ENCODE measurements around the gene VARS2. TPM values are rescaled to one million over a fixed set of nuclear protein-coding genes. Genes with fewer than 3 reads are reported as not detected.

The VARS2 gene
- total RNA-seq, 4 donors from 2014 or later = 12.6 to 22.0 (median 19.2) TPM

DNA sequence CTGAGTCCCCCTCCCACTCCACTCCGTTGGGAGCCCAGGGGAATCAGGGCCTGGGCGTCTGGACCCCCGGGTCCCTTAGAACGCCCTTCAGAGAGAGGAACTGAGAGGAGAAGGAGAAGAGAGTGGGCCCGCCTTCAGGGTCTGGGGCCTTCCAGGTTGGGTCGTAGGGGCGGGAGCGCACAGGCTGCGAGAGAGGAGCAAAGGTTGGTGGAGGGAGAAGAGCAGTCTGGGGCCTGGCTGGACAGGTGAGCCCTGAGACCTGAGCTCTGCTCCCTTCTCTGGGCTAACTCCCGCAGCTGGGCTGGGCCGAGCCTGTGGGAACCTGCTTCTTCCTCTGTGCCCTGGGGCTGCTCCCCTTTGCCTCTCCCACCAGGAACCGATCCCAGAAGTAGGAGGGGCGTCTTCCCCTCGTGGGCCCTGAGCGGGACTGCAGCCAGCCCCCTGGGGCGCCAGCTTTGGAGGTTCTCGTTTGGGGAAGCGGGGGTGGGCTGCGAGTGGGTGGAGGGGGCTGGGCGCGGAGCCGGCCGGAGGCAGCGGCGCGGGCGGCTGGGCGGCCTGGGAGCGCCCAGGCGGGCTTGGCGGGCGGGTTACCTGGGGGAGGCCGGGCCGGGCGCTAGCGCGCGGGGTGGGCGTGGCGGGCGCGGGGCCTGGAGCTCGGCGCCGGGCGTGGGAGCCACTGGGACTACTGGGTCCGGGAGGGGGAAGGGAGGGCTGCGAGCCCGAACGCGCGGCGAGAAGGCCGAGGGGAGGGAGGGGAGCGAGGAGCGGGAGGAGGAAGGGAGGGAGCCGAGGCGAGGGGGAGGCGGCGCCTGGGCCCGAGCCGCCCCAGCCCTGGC lies 30.1 kb upstream of the VARS2 start, which contains the start of gene DDR1:
Gene DDR1, plus strand, starts transcription at position 835 of the 836 bp plus-strand sequence. CDS start 4,211 bp downstream, outside the sequence.
- peak within 1 kb of the TSS; percentile 82 for H3K4me3 ChIP-seq
- TF ChIP-seq POLR2A (IDR thresholded peaks at IDR 0.05) (peak in 1 of 2 donors; percentile 23), EP300 (IDR thresholded peaks at IDR 0.05) (no peak)
- peaks cover 5% of the 10 kb centered on the region for H3K36me3 ChIP-seq
- peaks cover 60% of the 10 kb centered on the region for H3K4me1 ChIP-seq
- 24% methylated on average over 11 of the region's 62 CpGs for WGBS
- DNase-seq (ENCODE audit: low spot score in 2 of 2) = peak; percentile 88 to 89
- no peaks in the 10 kb centered on the region for H3K9me3 ChIP-seq
- H3K27me3 ChIP-seq = no peaks in the 10 kb centered on the region
- peak within 1 kb of the TSS; percentile 98 for H3K27ac ChIP-seq

DNA sequence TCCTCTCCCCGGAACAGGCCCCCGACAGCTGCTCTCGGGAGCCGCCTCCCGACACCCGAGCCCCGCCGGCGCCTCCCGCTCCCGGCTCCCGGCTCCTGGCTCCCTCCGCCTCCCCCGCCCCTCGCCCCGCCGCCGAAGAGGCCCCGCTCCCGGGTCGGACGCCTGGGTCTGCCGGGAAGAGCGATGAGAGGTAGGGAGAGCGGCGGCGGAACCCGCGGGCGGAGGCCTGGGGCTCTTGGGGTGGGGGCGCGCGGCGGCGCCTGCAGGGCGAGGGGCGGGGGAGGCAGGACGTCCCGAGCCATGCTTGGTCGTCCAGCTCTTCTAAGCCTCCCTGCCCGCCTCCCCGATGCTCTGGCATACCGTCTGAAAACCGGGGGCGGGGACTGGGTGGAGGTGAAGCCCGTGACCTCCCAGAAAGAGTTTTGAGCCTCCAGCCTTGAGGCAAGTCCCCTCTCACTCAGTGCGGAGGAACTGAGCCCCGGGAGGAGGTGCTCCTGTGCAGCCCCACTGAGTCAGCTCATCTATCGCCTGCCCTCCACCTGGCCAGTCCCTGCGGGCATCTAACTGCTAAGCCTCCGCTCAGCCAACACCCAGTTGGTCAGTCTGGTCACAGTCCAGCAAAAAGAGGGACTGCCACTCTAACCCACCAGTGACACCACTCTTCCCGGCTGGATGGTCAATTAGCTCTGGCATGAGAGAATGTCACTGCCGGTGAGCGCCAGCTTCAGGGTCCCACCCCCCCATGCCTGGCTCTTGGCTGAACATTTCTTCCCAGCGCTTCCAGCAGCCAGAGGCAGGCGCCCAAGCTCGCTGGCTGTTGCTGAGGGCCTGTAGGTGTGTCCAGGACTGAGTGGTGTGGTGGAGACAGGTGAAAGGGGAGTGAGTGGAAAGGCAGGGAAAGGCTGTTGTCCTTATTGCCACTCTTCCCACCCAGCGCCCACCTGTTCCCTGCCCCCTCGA lies 29.2 kb upstream of the VARS2 start:
- H3K27ac ChIP-seq = peak overlapping the region; percentile 98
- H3K9me3 ChIP-seq = no peaks in the 10 kb centered on the region
- no peaks in the 10 kb centered on the region for H3K27me3 ChIP-seq
- H3K36me3 ChIP-seq = peaks cover 14% of the 10 kb centered on the region
- TF ChIP-seq EP300 (IDR thresholded peaks at IDR 0.05) = no peak
- no peak for TF ChIP-seq POLR2AphosphoS5 (IDR thresholded peaks at IDR 0.05)
- TF ChIP-seq, protein P1, sequence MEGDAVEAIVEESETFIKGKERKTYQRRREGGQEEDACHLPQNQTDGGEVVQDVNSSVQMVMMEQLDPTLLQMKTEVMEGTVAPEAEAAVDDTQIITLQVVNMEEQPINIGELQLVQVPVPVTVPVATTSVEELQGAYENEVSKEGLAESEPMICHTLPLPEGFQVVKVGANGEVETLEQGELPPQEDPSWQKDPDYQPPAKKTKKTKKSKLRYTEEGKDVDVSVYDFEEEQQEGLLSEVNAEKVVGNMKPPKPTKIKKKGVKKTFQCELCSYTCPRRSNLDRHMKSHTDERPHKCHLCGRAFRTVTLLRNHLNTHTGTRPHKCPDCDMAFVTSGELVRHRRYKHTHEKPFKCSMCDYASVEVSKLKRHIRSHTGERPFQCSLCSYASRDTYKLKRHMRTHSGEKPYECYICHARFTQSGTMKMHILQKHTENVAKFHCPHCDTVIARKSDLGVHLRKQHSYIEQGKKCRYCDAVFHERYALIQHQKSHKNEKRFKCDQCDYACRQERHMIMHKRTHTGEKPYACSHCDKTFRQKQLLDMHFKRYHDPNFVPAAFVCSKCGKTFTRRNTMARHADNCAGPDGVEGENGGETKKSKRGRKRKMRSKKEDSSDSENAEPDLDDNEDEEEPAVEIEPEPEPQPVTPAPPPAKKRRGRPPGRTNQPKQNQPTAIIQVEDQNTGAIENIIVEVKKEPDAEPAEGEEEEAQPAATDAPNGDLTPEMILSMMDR (IDR thresholded peaks at IDR 0.05) = no peak
- no peak for TF ChIP-seq POLR2A (IDR thresholded peaks at IDR 0.05)
- peak overlapping the region; percentile 82 for H3K4me3 ChIP-seq
- H3K4me1 ChIP-seq = peaks cover 69% of the 10 kb centered on the region
- no peak for DNase-seq (ENCODE audit: low spot score in 2 of 2)
- WGBS = 21% methylated on average over 11 of the region's 59 CpGs

DNA sequence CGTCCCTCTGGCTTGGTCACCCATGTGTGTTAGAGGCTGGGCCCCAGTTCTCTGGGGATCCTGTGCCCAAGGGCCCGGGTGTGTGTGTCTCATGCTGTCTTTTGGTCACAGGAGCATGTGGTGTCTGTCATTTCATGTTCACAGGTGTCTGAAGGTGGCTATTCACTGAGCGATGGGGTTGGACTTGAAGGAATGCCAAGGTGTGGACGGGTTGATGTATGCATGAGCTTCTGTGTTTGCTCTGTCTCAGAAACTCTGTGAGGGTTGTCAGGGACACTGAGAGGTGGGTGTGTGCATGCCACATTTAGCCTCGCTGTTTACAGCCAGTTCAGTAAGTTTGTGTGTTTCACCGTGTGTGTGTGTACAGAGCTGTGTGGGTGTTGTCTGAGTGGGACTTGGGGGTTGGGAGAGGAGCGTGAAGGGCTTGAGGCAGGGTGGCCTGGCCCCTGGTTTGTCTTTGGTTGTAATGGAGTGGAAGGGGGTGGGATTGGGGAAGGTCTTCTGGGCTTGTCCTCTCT lies 28.5 kb upstream of the VARS2 start:
- Histone ChIP-seq H3K4me3 (peak overlapping the region; percentile 82), H3K27ac (peak overlapping the region; percentile 98), H3K36me3 (peaks cover 20% of the 10 kb centered on the region), H3K27me3 (no peaks in the 10 kb centered on the region), H3K9me3 (no peaks in the 10 kb centered on the region), H3K4me1 (peaks cover 76% of the 10 kb centered on the region)
- no peak for DNase-seq (ENCODE audit: low spot score in 2 of 2)
- WGBS = 36% methylated on average over 7 of the region's 7 CpGs
- TF ChIP-seq POLR2AphosphoS5 (IDR thresholded peaks at IDR 0.05) (no peak), POLR2A (IDR thresholded peaks at IDR 0.05) (no peak), EP300 (IDR thresholded peaks at IDR 0.05) (no peak)
- TF ChIP-seq, protein P1 (IDR thresholded peaks at IDR 0.05) = no peak

DNA sequence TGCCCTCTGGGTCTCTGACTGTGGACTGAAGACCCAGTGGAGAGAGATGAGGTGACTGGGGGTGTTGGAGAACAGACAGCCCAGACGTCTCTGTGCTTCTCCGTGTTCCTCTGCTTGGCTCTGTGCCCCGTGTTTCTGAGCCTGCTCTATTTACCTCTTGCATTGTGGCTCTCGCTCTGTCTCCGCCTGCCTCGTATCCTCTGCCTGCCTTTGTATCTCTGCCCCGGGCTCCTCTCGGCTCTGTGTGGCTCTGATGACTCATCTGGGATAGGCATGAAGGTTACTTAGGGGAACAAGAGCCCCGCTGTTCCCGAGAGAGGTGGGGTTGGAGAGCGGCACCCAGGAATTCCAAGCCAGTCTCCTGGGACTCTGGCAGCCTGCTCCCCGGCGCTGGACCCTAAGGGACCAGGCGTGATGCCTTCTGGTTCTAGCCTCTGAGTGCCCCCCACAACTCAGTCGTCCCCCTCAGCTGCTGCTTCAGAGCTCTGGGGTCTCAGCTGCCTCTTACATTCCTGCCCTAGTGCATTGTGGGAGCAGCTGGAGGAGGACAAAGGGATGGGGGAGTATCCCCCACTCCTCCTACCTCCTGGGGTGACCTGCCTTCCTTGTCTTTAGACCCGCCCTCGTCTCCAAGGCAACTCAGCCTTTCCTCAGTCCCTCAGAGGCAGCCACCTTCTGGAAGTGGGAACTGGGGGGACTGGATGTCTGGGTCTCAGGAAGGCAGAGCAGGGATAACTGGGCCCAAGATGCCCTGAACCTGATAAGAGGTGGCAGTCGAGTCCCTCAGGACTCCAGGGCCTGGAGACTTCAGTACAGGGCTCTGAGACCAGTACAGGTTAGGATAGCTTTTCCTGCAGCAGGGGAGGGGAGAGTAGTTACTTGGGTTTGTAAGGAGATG lies 27.8 kb upstream of the VARS2 start:
- H3K4me3 ChIP-seq = peak overlapping the region; percentile 82
- peak; percentile 87 to 88 for DNase-seq (ENCODE audit: low spot score in 2 of 2)
- H3K36me3 ChIP-seq = peaks cover 27% of the 10 kb centered on the region
- TF ChIP-seq POLR2A (IDR thresholded peaks at IDR 0.05) (peak in 1 of 2 donors; percentile 22), POLR2AphosphoS5 (IDR thresholded peaks at IDR 0.05) (no peak)
- H3K27ac ChIP-seq = peak overlapping the region; percentile 98
- WGBS = 29% methylated on average over 18 of the region's 18 CpGs
- no peaks in the 10 kb centered on the region for H3K27me3 ChIP-seq
- H3K9me3 ChIP-seq = no peaks in the 10 kb centered on the region
- peaks cover 83% of the 10 kb centered on the region for H3K4me1 ChIP-seq

DNA sequence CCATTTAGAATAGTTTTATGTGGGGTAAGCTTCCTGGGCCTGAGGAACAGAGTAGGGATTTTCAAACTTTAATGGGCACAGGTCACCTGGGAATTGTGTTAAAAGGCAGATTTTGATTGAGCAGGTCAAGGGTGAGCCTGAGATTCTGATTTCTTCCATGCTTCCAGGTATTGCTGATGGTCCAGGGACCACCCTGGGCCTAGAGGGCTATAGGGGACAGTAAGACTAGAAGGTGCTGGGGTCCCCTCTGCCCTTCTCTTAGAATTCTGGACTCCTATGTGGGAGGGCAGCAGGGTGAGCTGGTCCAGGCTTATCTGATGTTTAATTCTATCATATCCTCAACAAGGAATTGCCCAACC lies 27.2 kb upstream of the VARS2 start:
- Histone ChIP-seq H3K9me3 (no peaks in the 10 kb centered on the region), H3K27ac (peak overlapping the region; percentile 98), H3K36me3 (peaks cover 31% of the 10 kb centered on the region), H3K4me3 (peak overlapping the region; percentile 82), H3K4me1 (peaks cover 79% of the 10 kb centered on the region), H3K27me3 (no peaks in the 10 kb centered on the region)
- TF ChIP-seq, protein P1 (IDR thresholded peaks at IDR 0.05) = no peak
- TF ChIP-seq EP300 (IDR thresholded peaks at IDR 0.05) (no peak), POLR2AphosphoS5 (IDR thresholded peaks at IDR 0.05) (no peak), POLR2A (IDR thresholded peaks at IDR 0.05) (no peak)
- DNase-seq (ENCODE audit: low spot score in 2 of 2) = no peak
